ENCODE results near the gene STYK1. TPM values are rescaled to one million over a fixed set of nuclear protein-coding genes. Genes with fewer than 3 reads are reported as not detected.

The STYK1 gene
- polyA plus RNA-seq, 3 donors = not detected

DNA sequence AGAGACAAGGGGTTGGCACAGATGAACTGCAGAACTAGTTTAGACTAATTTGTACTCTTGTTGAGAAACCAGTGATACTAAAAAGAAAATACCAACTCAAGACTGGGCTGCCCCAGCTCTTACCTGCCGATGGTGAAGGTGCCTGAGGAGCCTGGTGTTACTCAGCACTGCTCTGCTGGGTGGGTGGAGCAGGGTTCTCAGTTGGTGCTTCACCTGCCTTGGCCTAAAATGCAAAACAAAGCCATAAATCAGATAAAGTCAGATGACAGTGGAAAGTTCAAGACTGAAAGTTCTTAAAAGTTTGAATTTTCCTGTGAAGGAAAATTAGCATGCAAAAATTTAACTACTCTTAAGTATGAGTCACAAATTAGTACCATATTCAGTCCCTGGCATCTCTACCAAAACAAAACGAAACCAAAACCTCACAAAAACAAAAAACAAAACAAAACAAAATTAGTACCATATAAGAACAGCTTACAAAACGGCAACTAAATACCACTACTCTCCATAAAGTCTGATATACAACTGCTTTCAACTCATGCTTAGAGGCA is 27.4 kb upstream of the STYK1 start:
- TF ChIP-seq, protein P1, sequence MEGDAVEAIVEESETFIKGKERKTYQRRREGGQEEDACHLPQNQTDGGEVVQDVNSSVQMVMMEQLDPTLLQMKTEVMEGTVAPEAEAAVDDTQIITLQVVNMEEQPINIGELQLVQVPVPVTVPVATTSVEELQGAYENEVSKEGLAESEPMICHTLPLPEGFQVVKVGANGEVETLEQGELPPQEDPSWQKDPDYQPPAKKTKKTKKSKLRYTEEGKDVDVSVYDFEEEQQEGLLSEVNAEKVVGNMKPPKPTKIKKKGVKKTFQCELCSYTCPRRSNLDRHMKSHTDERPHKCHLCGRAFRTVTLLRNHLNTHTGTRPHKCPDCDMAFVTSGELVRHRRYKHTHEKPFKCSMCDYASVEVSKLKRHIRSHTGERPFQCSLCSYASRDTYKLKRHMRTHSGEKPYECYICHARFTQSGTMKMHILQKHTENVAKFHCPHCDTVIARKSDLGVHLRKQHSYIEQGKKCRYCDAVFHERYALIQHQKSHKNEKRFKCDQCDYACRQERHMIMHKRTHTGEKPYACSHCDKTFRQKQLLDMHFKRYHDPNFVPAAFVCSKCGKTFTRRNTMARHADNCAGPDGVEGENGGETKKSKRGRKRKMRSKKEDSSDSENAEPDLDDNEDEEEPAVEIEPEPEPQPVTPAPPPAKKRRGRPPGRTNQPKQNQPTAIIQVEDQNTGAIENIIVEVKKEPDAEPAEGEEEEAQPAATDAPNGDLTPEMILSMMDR (IDR thresholded peaks at IDR 0.05) = no peak
- Mint-ChIP-seq H3K27ac (peak overlapping the region in 6 of 7 donors; percentile 10 to 66 (median 44)), H3K27me3 (ENCODE audit: low read depth in 3 of 3) (peaks cover 0 to 2% (median 0%) of the 10 kb centered on the region in 3 donors), H3K4me1 (no peaks in the 10 kb centered on the region), H3K4me3 (no peak overlapping the region), H3K36me3 (peaks cover 62 to 87% of the 10 kb centered on the region in 2 donors), H3K9me3 (peaks cover 0 to 3% (median 0%) of the 10 kb centered on the region in 7 donors)
- no peak overlapping the region for H2AFZ ChIP-seq (ENCODE audit: insufficient read depth, low read depth, low read length, poor library complexity, severe bottlenecking)
- no peak overlapping the region for H3K4me3 ChIP-seq (replicated peaks in 1 of 3; ENCODE audit: low read depth in 2 of 3, low read length in 3 of 3)
- WGBS (ENCODE audit: insufficient coverage) = 83% methylated on average over 1 of the region's 3 CpGs
- H3K9me3 ChIP-seq (replicated peaks in 1 of 2; ENCODE audit: control insufficient read depth in 1 of 2, insufficient read depth in 1 of 2, low read length in 2 of 2) = no peaks in the 10 kb centered on the region
- no peak for DNase-seq
- no peaks in the 10 kb centered on the region for H3K79me2 ChIP-seq (ENCODE audit: insufficient read depth, low read length)
- H3K4me2 ChIP-seq (replicated peaks; ENCODE audit: extremely low read depth, low read length, poor library complexity, severe bottlenecking) = no peak overlapping the region
- peaks cover 81 to 88% of the 10 kb centered on the region in 2 donors for H3K36me3 ChIP-seq (replicated peaks in 1 of 2; ENCODE audit: control insufficient read depth in 1 of 2, insufficient read depth in 2 of 2, low read length in 2 of 2)
- H3K27me3 ChIP-seq (ENCODE audit: control insufficient read depth in 2 of 2, insufficient read depth in 2 of 2, low read length in 2 of 2) = no peaks in the 10 kb centered on the region
- H3K4me1 ChIP-seq (ENCODE audit: control insufficient read depth in 1 of 2, insufficient read depth in 2 of 2, low read length in 2 of 2) = no peaks in the 10 kb centered on the region
- H3K27ac ChIP-seq (ENCODE audit: low read depth in 1 of 2, low read length in 2 of 2) = no peak overlapping the region
- no peak overlapping the region for H3K9ac ChIP-seq (ENCODE audit: insufficient read depth, low read length, poor library complexity, severe bottlenecking)
- peaks cover 10% of the 10 kb centered on the region for H4K20me1 ChIP-seq (ENCODE audit: insufficient read depth, low read length)
- intact Hi-C loops (cut with micrococcal nuclease) = no loop called here

DNA sequence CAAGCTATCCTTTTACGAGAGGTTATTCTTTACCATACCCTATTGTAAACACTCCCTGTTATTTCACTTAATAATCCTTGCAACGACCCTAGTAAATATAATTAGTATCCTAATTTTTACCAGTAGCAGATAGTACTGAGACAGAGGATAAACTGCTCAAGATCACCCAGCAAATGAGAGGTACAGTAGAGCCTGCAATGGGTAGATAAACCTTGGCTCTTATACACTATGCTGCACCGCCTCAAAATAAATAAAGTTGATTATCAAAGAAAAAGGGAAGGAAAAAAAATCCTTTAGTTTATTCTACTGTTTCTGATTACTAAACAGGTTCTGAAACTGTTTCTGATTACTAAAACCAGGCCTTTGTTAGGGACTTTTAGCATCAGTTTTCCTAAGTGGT is 26.7 kb upstream of the STYK1 start:
- Histone ChIP-seq H3K4me3 (replicated peaks in 1 of 3; ENCODE audit: low read depth in 2 of 3, low read length in 3 of 3) (no peak overlapping the region), H3K79me2 (ENCODE audit: insufficient read depth, low read length) (no peaks in the 10 kb centered on the region), H3K9ac (ENCODE audit: insufficient read depth, low read length, poor library complexity, severe bottlenecking) (no peak overlapping the region), H3K27me3 (ENCODE audit: control insufficient read depth in 2 of 2, insufficient read depth in 2 of 2, low read length in 2 of 2) (no peaks in the 10 kb centered on the region), H3K9me3 (replicated peaks in 1 of 2; ENCODE audit: control insufficient read depth in 1 of 2, insufficient read depth in 1 of 2, low read length in 2 of 2) (no peaks in the 10 kb centered on the region), H4K20me1 (ENCODE audit: insufficient read depth, low read length) (peaks cover 5% of the 10 kb centered on the region), H2AFZ (ENCODE audit: insufficient read depth, low read depth, low read length, poor library complexity, severe bottlenecking) (no peak overlapping the region), H3K27ac (ENCODE audit: low read depth in 1 of 2, low read length in 2 of 2) (no peak overlapping the region), H3K4me1 (ENCODE audit: control insufficient read depth in 1 of 2, insufficient read depth in 2 of 2, low read length in 2 of 2) (no peaks in the 10 kb centered on the region), H3K4me2 (replicated peaks; ENCODE audit: extremely low read depth, low read length, poor library complexity, severe bottlenecking) (no peak overlapping the region), H3K36me3 (replicated peaks in 1 of 2; ENCODE audit: control insufficient read depth in 1 of 2, insufficient read depth in 2 of 2, low read length in 2 of 2) (peaks cover 75 to 82% of the 10 kb centered on the region in 2 donors)
- peak overlapping the region in 1 of 7 donors; percentile 13 for H3K27ac Mint-ChIP-seq
- no peaks in the 10 kb centered on the region for H3K4me1 Mint-ChIP-seq
- peaks cover 0 to 2% (median 0%) of the 10 kb centered on the region in 3 donors for H3K27me3 Mint-ChIP-seq (ENCODE audit: low read depth in 3 of 3)
- H3K4me3 Mint-ChIP-seq = no peak overlapping the region
- no peak for DNase-seq
- H3K36me3 Mint-ChIP-seq = peaks cover 60 to 85% of the 10 kb centered on the region in 2 donors
- no CpG with 5 or more reads among the region's 3 CpGs for WGBS (ENCODE audit: insufficient coverage)
- H3K9me3 Mint-ChIP-seq = peaks cover 0 to 3% (median 0%) of the 10 kb centered on the region in 7 donors
- TF ChIP-seq, protein P1 (IDR thresholded peaks at IDR 0.05) = no peak
- intact Hi-C loops (cut with micrococcal nuclease) = no loop called here

All from CD14-positive monocyte (primary cell).